B cell (primary cell): ENCODE measurements around the gene KAZN. TPM values are rescaled to one million over a fixed set of nuclear protein-coding genes. Genes with fewer than 3 reads are reported as not detected.

Experiments used
- ATAC-seq: fragments of 200-7000 bp; cut with Tn5 transposase; one replicate; pipeline ENCODE4 v1.10.0; 2021; ENCODE audit warnings: low read depth, mild to moderate bottlenecking, moderate number of reproducible peaks, moderate library complexity
- CTCF ChIA-PET: fragments of 350-600 bp; sonication (Branson Sonifier 250); formaldehyde crosslinking; loops from one replicate; lab custom pipeline; 2021; ENCODE audit warnings: antibody characterized with exemption, inconsistent platforms; lab: Charles Lee
- POLR2A ChIA-PET: fragments of 350-600 bp; sonication (Branson Sonifier 250); formaldehyde crosslinking; loops from one replicate; lab custom pipeline; 2021; ENCODE audit warnings: antibody characterized with exemption; lab: Charles Lee
- DNase-seq: peaks from one replicate; pipeline ENCODE4 v3.0.0; 2013
- H2AFZ ChIP-seq: 2 replicates; pipeline ENCODE4 v1.6.1; 2012; ENCODE audit warnings: mild to moderate bottlenecking, low read depth, low read length; ENCODE audit not compliant: insufficient read depth, poor library complexity, severe bottlenecking
- H3K27ac ChIP-seq, 2 donors: 1 replicate in 1 of 2; 2 replicates in 1 of 2; pipeline ENCODE4 v1.5.1; 2012 to 2013; ENCODE audit warnings: low read length in 2 of 2, mild to moderate bottlenecking in 2 of 2, moderate library complexity in 1 of 2
- H3K27me3 ChIP-seq, 4 experiments: fragments of 200-600 bp in 1 of 4; sonication (generic) in 1 of 4; replicated peaks in 1 of 4; 1 replicate in 2 of 4; 2 replicates in 2 of 4; pipeline versions ENCODE4 v1.6.1 to v1.7.0; 2013 to 2016; ENCODE audit warnings: low read length in 3 of 4, mild to moderate bottlenecking in 2 of 4, mixed read lengths in 1 of 4, moderate library complexity in 1 of 4; ENCODE audit not compliant: insufficient read depth in 4 of 4, control insufficient read depth in 3 of 4; ENCODE audit errors: control extremely low read depth in 1 of 4
- H3K36me3 ChIP-seq, 2 experiments: replicated peaks in 1 of 2; 1 replicate in 1 of 2; 2 replicates in 1 of 2; pipeline versions ENCODE4 v1.6.1 to v1.7.1; 2013; ENCODE audit warnings: low read length in 1 of 2; ENCODE audit not compliant: insufficient read depth in 2 of 2, control insufficient read depth in 1 of 2; ENCODE audit errors: control extremely low read depth in 1 of 2, extremely low read depth in 1 of 2
- H3K4me1 ChIP-seq, 2 donors: fragments of 200-600 bp in 1 of 2; sonication (generic) in 1 of 2; 1 replicate in 1 of 2; 2 replicates in 1 of 2; pipeline versions ENCODE4 v1.5.1 to v1.6.1; 2013 to 2017; ENCODE audit warnings: low read length in 2 of 2; ENCODE audit not compliant: control insufficient read depth in 2 of 2, insufficient read depth in 2 of 2
- H3K4me2 ChIP-seq: replicated peaks from 2 replicates; pipeline ENCODE3; 2012; ENCODE audit warnings: mild to moderate bottlenecking, low read depth, low read length; ENCODE audit not compliant: poor library complexity, severe bottlenecking
- H3K4me3 ChIP-seq, 5 experiments: fragments of 200-600 bp in 1 of 5; sonication (generic) in 1 of 5; 1 replicate in 3 of 5; 2 replicates in 2 of 5; pipeline versions ENCODE4 v1.5.1 to v1.7.0; 2011 to 2016; ENCODE audit warnings: low read length in 4 of 5, mild to moderate bottlenecking in 4 of 5, low read depth in 2 of 5, control low read depth in 1 of 5, moderate library complexity in 1 of 5; ENCODE audit not compliant: insufficient read depth in 1 of 5; ENCODE audit errors: control extremely low read depth in 1 of 5, extremely low read depth in 1 of 5
- H3K79me2 ChIP-seq: fragments of 200-600 bp; sonication (generic); one replicate; pipeline ENCODE4 v1.6.0; 2016; ENCODE audit warnings: low read length; ENCODE audit not compliant: control insufficient read depth, insufficient read depth
- H3K9ac ChIP-seq: fragments of 200-600 bp; sonication (generic); 2 replicates; pipeline ENCODE4 v1.6.1; 2017; ENCODE audit warnings: mild to moderate bottlenecking, low read length, moderate library complexity
- H3K9me3 ChIP-seq, 3 donors: one replicate each; pipeline versions ENCODE4 v1.6.1 to v1.7.1; 2013; ENCODE audit warnings: low read length in 2 of 3; ENCODE audit not compliant: control insufficient read depth in 2 of 3, insufficient read depth in 1 of 3; ENCODE audit errors: control extremely low read depth in 1 of 3
- H4K20me1 ChIP-seq: 2 replicates; pipeline ENCODE4 v1.6.0; 2012; ENCODE audit warnings: mild to moderate bottlenecking, low read length; ENCODE audit not compliant: insufficient read depth, control insufficient read depth, poor library complexity, severe bottlenecking
- H3K27ac Mint-ChIP-seq: one replicate; pipeline ENCODE4 v1.8.0; 2021; ENCODE audit warnings: mixed read lengths
- H3K27me3 Mint-ChIP-seq: one replicate; pipeline ENCODE4 v1.8.0; 2021; ENCODE audit warnings: mixed read lengths
- H3K4me1 Mint-ChIP-seq: one replicate; pipeline ENCODE4 v1.8.0; 2021; ENCODE audit warnings: mixed read lengths
- H3K4me3 Mint-ChIP-seq: one replicate; pipeline ENCODE4 v1.8.0; 2021; ENCODE audit warnings: mixed read lengths
- H3K9me3 Mint-ChIP-seq: one replicate; pipeline ENCODE4 v1.8.0; 2022; ENCODE audit warnings: mixed read lengths; ENCODE audit not compliant: insufficient read depth
- EZH2 ChIP-seq: IDR thresholded peaks from 2 replicates; pipeline ENCODE4 v1.6.1; 2012; ENCODE audit warnings: borderline replicate concordance, low read depth, mild to moderate bottlenecking, moderate library complexity, low read length; ENCODE audit not compliant: insufficient read depth, poor library complexity, severe bottlenecking
- WGBS: methylation state at CpG from one replicate; pipeline ENCODE4 v1.1.5; 2013; ENCODE audit warnings: missing lambda C conversion rate; ENCODE audit not compliant: insufficient coverage; 5-methylcytosine and 5-hydroxymethylcytosine counted together
- intact Hi-C: fragments of 100-400 bp; cut with micrococcal nuclease; formaldehyde crosslinking; loops from one replicate; pipeline ENCODE4 v1.10.0; 2022
- polyA plus RNA-seq: library from polyadenylated mRNA; depleted of rRNA; stranded (reverse); fragments of >200 nt; gene quantifications from 2 replicates; pipeline ENCODE4 v1.2.3, GENCODE V29; 2012
- total RNA-seq, 2 donors: library from RNA; stranded (reverse); fragments of 120-200 nt in 1 of 2; gene quantifications; 1 replicate in 1 of 2; 2 replicates in 1 of 2; pipeline versions ENCODE4 v1.2.3 to v1.2.4, GENCODE V29; 2013 to 2022
- TF ChIP-seq, protein P1 (sequence below): fragments of 200-600 bp; IDR thresholded peaks from one replicate; pipeline ENCODE4 v1.8.0; 2022; ENCODE audit warnings: antibody characterized with exemption, mild to moderate bottlenecking

Gene KAZN
- total and polyA plus RNA-seq, 2 donors (not counting 1 experiment from before 2014, with no cell fraction given) = 0.13 to 0.39 TPM

DNA sequence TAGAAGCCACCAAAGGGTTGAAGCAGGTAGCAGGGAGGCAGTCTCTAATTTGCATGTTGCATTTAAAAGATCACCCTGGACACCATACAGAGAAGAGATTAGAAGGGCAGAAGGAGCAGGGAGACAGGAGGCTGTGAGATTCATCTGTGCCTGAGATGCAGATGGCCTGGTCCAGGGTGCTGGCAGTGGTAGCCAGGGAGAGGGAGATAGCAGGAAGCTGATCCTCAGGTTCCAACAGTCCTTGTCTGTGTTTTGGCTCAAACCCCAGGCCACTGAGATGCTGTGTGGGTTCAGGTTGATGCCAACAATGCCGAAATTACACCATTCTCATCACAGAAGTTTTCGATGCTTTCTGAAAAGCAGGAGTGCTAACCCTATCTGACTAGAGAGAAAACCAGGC lies 113.7 kb downstream of the KAZN start:
- H3K9me3 Mint-ChIP-seq = no peaks in the 10 kb centered on the region
- Histone ChIP-seq H3K9me3 (peaks cover 0 to 11% (median 6%) of the 10 kb centered on the region in 3 donors), H2AFZ (no peak overlapping the region), H3K4me3 (no peak overlapping the region), H3K79me2 (no peaks in the 10 kb centered on the region), H3K36me3 (no peaks in the 10 kb centered on the region), H3K27ac (no peak overlapping the region), H3K4me1 (no peaks in the 10 kb centered on the region), H4K20me1 (no peaks in the 10 kb centered on the region), H3K27me3 (no peaks in the 10 kb centered on the region), H3K9ac (no peak overlapping the region), H3K4me2 (no peak overlapping the region)
- no peaks in the 10 kb centered on the region for H3K4me1 Mint-ChIP-seq
- no peak overlapping the region for H3K27ac Mint-ChIP-seq
- H3K4me3 Mint-ChIP-seq = no peak overlapping the region
- ChIA-PET POLR2A (no interaction called here), CTCF (no interaction called here)
- 83% methylated on average over 1 of the region's 2 CpGs for WGBS
- TF ChIP-seq EZH2 = no peak
- TF ChIP-seq, protein P1, sequence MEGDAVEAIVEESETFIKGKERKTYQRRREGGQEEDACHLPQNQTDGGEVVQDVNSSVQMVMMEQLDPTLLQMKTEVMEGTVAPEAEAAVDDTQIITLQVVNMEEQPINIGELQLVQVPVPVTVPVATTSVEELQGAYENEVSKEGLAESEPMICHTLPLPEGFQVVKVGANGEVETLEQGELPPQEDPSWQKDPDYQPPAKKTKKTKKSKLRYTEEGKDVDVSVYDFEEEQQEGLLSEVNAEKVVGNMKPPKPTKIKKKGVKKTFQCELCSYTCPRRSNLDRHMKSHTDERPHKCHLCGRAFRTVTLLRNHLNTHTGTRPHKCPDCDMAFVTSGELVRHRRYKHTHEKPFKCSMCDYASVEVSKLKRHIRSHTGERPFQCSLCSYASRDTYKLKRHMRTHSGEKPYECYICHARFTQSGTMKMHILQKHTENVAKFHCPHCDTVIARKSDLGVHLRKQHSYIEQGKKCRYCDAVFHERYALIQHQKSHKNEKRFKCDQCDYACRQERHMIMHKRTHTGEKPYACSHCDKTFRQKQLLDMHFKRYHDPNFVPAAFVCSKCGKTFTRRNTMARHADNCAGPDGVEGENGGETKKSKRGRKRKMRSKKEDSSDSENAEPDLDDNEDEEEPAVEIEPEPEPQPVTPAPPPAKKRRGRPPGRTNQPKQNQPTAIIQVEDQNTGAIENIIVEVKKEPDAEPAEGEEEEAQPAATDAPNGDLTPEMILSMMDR = no peak
- intact Hi-C loops = no loop called here
- DNase-seq = no peak
- ATAC-seq = no peak
- H3K27me3 Mint-ChIP-seq = no peaks in the 10 kb centered on the region

DNA sequence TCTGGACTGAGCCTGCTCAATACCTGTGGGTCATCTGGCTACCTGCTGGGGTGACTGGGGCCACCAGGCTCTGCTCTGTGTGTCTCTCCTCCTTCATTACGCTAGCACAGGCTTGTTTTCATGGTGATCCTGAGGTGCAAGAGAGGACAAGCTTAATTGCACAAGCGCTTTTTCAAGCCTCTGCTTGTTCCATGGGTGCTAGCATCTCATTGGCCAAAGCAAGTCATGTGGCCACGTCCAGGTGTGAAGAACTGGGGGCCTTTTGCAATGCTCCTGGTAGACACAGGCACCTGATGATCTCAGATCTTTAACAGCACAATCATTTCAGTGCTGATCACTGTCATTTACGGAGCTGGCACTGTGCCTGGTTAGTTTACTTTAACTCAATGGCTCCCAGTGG lies 114.6 kb downstream of the KAZN start:
- DNase-seq = no peak
- H3K27me3 ChIP-seq = no peaks in the 10 kb centered on the region
- intact Hi-C loops = no loop called here
- no peaks in the 10 kb centered on the region for H4K20me1 ChIP-seq
- ChIA-PET CTCF (no interaction called here), POLR2A (no interaction called here)
- no peak overlapping the region for H3K4me2 ChIP-seq
- Mint-ChIP-seq H3K27me3 (no peaks in the 10 kb centered on the region), H3K4me1 (no peaks in the 10 kb centered on the region), H3K27ac (no peak overlapping the region), H3K9me3 (no peaks in the 10 kb centered on the region), H3K4me3 (no peak overlapping the region)
- H3K79me2 ChIP-seq = no peaks in the 10 kb centered on the region
- H3K4me3 ChIP-seq = no peak overlapping the region
- no peaks in the 10 kb centered on the region for H3K36me3 ChIP-seq
- no peaks in the 10 kb centered on the region for H3K4me1 ChIP-seq
- peaks cover 0 to 8% (median 5%) of the 10 kb centered on the region in 3 donors for H3K9me3 ChIP-seq
- H3K27ac ChIP-seq = no peak overlapping the region
- ATAC-seq = no peak
- H2AFZ ChIP-seq = no peak overlapping the region
- 94% methylated on average over 3 of the region's 4 CpGs for WGBS
- H3K9ac ChIP-seq = no peak overlapping the region
- TF ChIP-seq, protein P1 = no peak
- no peak for TF ChIP-seq EZH2
